Ishikawa (cell line): ENCODE data around the gene ZNF565.

ENCODE experiments used
- TCF12 ChIP-seq: IDR thresholded peaks from 2 replicates; pipeline ENCODE4 v1.6.1; 2012; ENCODE audit warnings: low read depth
- TF ChIP-seq, protein P1 (sequence below): IDR thresholded peaks from 2 replicates; pipeline ENCODE4 v1.6.1; 2012; ENCODE audit warnings: low read depth, mild to moderate bottlenecking

DNA sequence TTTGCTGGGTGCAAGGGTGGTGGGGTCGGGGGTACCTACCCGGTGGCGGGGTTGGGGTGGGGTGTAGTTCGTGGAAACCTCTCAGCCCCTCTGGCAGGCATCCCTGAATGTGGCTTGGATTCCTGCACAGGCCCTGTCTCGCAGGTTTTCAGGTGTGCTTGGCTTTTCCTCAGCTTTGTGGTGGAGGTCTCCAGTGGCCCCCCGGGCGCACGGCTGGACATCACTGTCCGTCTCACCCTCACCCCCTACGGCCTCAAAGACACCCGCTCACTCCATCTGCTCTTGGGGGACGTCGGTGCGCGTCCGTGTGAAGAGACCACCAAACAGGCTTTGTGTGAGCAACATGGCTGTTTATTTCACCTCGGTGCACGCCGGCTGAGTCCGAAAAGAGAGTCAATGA lies 44.7 kb upstream of the ZNF565 start:
- TF ChIP-seq, protein P1, sequence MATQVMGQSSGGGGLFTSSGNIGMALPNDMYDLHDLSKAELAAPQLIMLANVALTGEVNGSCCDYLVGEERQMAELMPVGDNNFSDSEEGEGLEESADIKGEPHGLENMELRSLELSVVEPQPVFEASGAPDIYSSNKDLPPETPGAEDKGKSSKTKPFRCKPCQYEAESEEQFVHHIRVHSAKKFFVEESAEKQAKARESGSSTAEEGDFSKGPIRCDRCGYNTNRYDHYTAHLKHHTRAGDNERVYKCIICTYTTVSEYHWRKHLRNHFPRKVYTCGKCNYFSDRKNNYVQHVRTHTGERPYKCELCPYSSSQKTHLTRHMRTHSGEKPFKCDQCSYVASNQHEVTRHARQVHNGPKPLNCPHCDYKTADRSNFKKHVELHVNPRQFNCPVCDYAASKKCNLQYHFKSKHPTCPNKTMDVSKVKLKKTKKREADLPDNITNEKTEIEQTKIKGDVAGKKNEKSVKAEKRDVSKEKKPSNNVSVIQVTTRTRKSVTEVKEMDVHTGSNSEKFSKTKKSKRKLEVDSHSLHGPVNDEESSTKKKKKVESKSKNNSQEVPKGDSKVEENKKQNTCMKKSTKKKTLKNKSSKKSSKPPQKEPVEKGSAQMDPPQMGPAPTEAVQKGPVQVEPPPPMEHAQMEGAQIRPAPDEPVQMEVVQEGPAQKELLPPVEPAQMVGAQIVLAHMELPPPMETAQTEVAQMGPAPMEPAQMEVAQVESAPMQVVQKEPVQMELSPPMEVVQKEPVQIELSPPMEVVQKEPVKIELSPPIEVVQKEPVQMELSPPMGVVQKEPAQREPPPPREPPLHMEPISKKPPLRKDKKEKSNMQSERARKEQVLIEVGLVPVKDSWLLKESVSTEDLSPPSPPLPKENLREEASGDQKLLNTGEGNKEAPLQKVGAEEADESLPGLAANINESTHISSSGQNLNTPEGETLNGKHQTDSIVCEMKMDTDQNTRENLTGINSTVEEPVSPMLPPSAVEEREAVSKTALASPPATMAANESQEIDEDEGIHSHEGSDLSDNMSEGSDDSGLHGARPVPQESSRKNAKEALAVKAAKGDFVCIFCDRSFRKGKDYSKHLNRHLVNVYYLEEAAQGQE = no peak
- no peak for TF ChIP-seq TCF12
